Caco-2 (cell line): Measurements from ENCODE around the gene HCFC2. TPM values are rescaled to one million over a fixed set of nuclear protein-coding genes. Genes with fewer than 3 reads are reported as not detected.

Experiments used
- BruUV-seq: library from RNA; stranded (reverse); fragments of 400-500 nt; replicated peaks from 2 replicates; lab custom pipeline; 2021; lab: Mats Ljungman, UMichigan
- CTCF ChIA-PET: fragments of 300-600 bp; sonication (Branson Sonifier 250); formaldehyde crosslinking; loops from one replicate; lab custom pipeline; 2022; ENCODE audit warnings: antibody characterized with exemption; lab: Charles Lee
- POLR2A ChIA-PET: fragments of 300-600 bp; sonication (Branson Sonifier 250); formaldehyde crosslinking; loops from one replicate; lab custom pipeline; 2022; ENCODE audit warnings: antibody characterized with exemption; lab: Charles Lee
- DNase-seq, 2 experiments: peaks; one replicate each; pipeline versions ENCODE4 v3.0.0 to v3.0.0-alpha.2; 2020 to 2022
- H3K27me3 ChIP-seq: replicated peaks from 2 replicates; pipeline ENCODE4 v1.6.0; 2011; ENCODE audit warnings: low read length; ENCODE audit not compliant: control insufficient read depth, insufficient read depth
- H3K36me3 ChIP-seq: 2 replicates; pipeline ENCODE4 v1.5.1; 2011; ENCODE audit warnings: low read length; ENCODE audit not compliant: control insufficient read depth, insufficient read depth
- H3K4me1 ChIP-seq: fragments of 250-450 bp; sonication (Bioruptor Pico); 2 replicates; pipeline ENCODE4 v1.5.1; 2020; ENCODE audit warnings: mild to moderate bottlenecking
- H3K4me3 ChIP-seq: 2 replicates; pipeline ENCODE4 v1.5.1; 2011; ENCODE audit warnings: low read depth, mild to moderate bottlenecking, control low read depth, low read length
- H3K9me3 ChIP-seq: fragments of 250-450 bp; sonication (Bioruptor Pico); 2 replicates; pipeline ENCODE4 v1.5.1; 2020; ENCODE audit warnings: mild to moderate bottlenecking, moderate library complexity
- H3K27ac Mint-ChIP-seq: one replicate; pipeline ENCODE4 v1.8.0; 2022; ENCODE audit warnings: mixed read lengths; ENCODE audit not compliant: unreplicated experiment
- H3K27me3 Mint-ChIP-seq: one replicate; pipeline ENCODE4 v1.8.0; 2022; ENCODE audit warnings: mixed read lengths; ENCODE audit not compliant: insufficient read depth, unreplicated experiment
- H3K36me3 Mint-ChIP-seq: one replicate; pipeline ENCODE4 v1.8.0; 2022; ENCODE audit warnings: mild to moderate bottlenecking, mixed read lengths; ENCODE audit not compliant: insufficient read depth, unreplicated experiment
- H3K4me1 Mint-ChIP-seq: one replicate; pipeline ENCODE4 v1.8.0; 2022; ENCODE audit warnings: low read depth, mixed read lengths; ENCODE audit not compliant: unreplicated experiment
- H3K4me3 Mint-ChIP-seq: one replicate; pipeline ENCODE4 v1.8.0; 2022; ENCODE audit warnings: mild to moderate bottlenecking, moderate library complexity, mixed read lengths; ENCODE audit not compliant: unreplicated experiment
- H3K9me3 Mint-ChIP-seq: one replicate; pipeline ENCODE4 v1.8.0; 2022; ENCODE audit warnings: mixed read lengths; ENCODE audit not compliant: unreplicated experiment
- CTCF ChIP-seq, 2 experiments: fragments of 200-600 bp in 1 of 2; IDR thresholded peaks; 1 replicate in 1 of 2; 2 replicates in 1 of 2; pipeline versions ENCODE4 v1.5.1 to v1.8.0; 2011 to 2022; ENCODE audit warnings: antibody characterized with exemption in 1 of 2, control low read depth in 1 of 2, inconsistent platforms in 1 of 2, low read depth in 1 of 2, low read length in 1 of 2, mild to moderate bottlenecking in 1 of 2, moderate library complexity in 1 of 2; ENCODE audit not compliant: insufficient read depth in 1 of 2, severe bottlenecking in 1 of 2, unreplicated experiment in 1 of 2
- intact Hi-C: fragments of 100-400 bp; cut with micrococcal nuclease; formaldehyde crosslinking; loops from one replicate; pipeline ENCODE4 v1.10.0; 2022; ENCODE audit not compliant: unreplicated experiment
- total RNA-seq: library from RNA; stranded (reverse); gene quantifications from 2 replicates; pipeline ENCODE4 v1.2.3, GENCODE V29; 2022

The HCFC2 gene
- total RNA-seq, 1 experiment from 2014 or later, result 4.9 TPM

GRCh38 chr12:104042580-104042979, 21.8 kb upstream of the HCFC2 start:
- intact Hi-C loops, result no loop called here
- DNase-seq, result no peak
- ChIA-PET POLR2A (no interaction called here), CTCF (no interaction called here)
- no peaks in the 10 kb centered on the region for H3K4me1 Mint-ChIP-seq
- no peaks in the 10 kb centered on the region for H3K9me3 Mint-ChIP-seq
- Histone ChIP-seq H3K9me3 (no peaks in the 10 kb centered on the region), H3K4me1 (no peaks in the 10 kb centered on the region), H3K4me3 (no peak overlapping the region), H3K27me3 (no peaks in the 10 kb centered on the region), H3K36me3 (no peaks in the 10 kb centered on the region)
- no peak overlapping the region for H3K27ac Mint-ChIP-seq
- no peaks in the 10 kb centered on the region for H3K36me3 Mint-ChIP-seq
- H3K27me3 Mint-ChIP-seq, result peaks cover 7% of the 10 kb centered on the region
- no TSS peak for BruUV-seq
- TF ChIP-seq CTCF (IDR thresholded peaks at IDR 0.05; ENCODE audit: insufficient read depth in 1 of 2, low read depth in 1 of 2, low read length in 1 of 2, severe bottlenecking in 1 of 2, unreplicated experiment in 1 of 2), result no peak
- H3K4me3 Mint-ChIP-seq, result no peak overlapping the region

- intact Hi-C loops, result no loop called here
- BruUV-seq, result no TSS peak
- TF ChIP-seq CTCF (IDR thresholded peaks at IDR 0.05; ENCODE audit: insufficient read depth in 1 of 2, low read depth in 1 of 2, low read length in 1 of 2, severe bottlenecking in 1 of 2, unreplicated experiment in 1 of 2), result no peak
- H3K27ac Mint-ChIP-seq, result no peak overlapping the region
- Histone ChIP-seq H3K4me1 (no peaks in the 10 kb centered on the region), H3K27me3 (no peaks in the 10 kb centered on the region), H3K4me3 (no peak overlapping the region), H3K36me3 (no peaks in the 10 kb centered on the region), H3K9me3 (no peaks in the 10 kb centered on the region)
- POLR2A ChIA-PET, result no interaction called here
- H3K27me3 Mint-ChIP-seq, result peaks cover 7% of the 10 kb centered on the region
- no peaks in the 10 kb centered on the region for H3K4me1 Mint-ChIP-seq
- CTCF ChIA-PET, result no interaction called here
- H3K9me3 Mint-ChIP-seq, result no peaks in the 10 kb centered on the region
- no peak for DNase-seq
- no peaks in the 10 kb centered on the region for H3K36me3 Mint-ChIP-seq
- H3K4me3 Mint-ChIP-seq, result no peak overlapping the region
Measured at GRCh38 chr12:104044158-104044557, 20.2 kb upstream of the HCFC2 start.

- ChIA-PET CTCF (no interaction called here), POLR2A (no interaction called here)
- H3K36me3 Mint-ChIP-seq, result no peaks in the 10 kb centered on the region
Measured at GRCh38 chr12:104046306-104046705, 18.0 kb upstream of the HCFC2 start.

More at GRCh38 chr12:104046306-104046705, 18.0 kb upstream of the HCFC2 start:
- no peak for DNase-seq
- Histone ChIP-seq H3K9me3 (no peaks in the 10 kb centered on the region), H3K4me3 (no peak overlapping the region), H3K4me1 (no peaks in the 10 kb centered on the region), H3K27me3 (no peaks in the 10 kb centered on the region), H3K36me3 (no peaks in the 10 kb centered on the region)
- H3K27ac Mint-ChIP-seq, result no peak overlapping the region
- no peaks in the 10 kb centered on the region for H3K9me3 Mint-ChIP-seq
- peaks cover 7% of the 10 kb centered on the region for H3K27me3 Mint-ChIP-seq
- intact Hi-C loops, result no loop called here
- no peaks in the 10 kb centered on the region for H3K4me1 Mint-ChIP-seq
- no peak overlapping the region for H3K4me3 Mint-ChIP-seq
- no TSS peak for BruUV-seq
- no peak for TF ChIP-seq CTCF (IDR thresholded peaks at IDR 0.05; ENCODE audit: insufficient read depth in 1 of 2, low read depth in 1 of 2, low read length in 1 of 2, severe bottlenecking in 1 of 2, unreplicated experiment in 1 of 2)
